ENCODE measurements around the gene GAS2L2. TPM values are rescaled to one million over a fixed set of nuclear protein-coding genes. Genes with fewer than 3 reads are reported as not detected.

GAS2L2 gene
- total RNA-seq, 1 experiment from 2014 or later, result 0.15 TPM

DNA sequence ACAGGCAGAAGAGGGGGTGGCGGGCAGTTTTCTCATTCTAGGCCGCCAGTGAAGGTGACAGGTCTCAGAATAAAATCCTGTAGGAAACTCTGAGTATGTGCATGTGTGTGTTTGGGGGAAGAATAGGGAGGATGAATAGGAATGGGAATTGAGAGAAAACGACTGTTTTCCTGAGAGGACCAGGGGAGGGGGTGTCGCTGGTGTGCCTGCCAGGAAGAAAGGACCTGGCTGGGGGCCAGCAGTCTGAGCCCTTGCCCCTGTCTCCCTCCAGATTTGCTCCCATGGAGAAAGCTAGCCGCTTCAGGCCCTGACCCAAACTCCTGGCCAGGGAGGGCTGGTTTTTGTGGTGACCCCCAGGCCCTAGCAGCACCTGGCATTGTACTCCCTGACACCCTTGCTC, 22.0 kb upstream of the GAS2L2 start (continued):
- TF ChIP-seq CTCF (IDR thresholded peaks at IDR 0.05), result no peak

DNA sequence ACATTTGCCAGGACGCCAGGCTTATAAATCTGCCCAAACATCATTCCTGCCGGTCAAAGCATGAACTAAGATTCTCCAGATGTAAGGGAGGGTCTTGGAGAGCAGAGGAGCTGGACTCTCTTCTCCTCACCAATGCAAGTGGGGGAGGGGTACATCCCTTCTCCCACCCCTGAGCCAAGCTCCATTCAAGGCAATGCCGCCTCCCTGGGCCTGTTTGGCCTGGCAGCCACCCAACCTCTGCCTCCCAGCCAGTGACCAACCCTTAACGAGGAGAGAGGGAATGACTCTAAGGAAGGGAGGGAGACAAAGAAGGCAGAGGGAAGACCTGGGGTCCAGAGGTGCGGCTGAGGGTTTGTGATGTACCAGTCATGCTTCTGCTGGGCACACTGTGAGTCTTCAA, 21.5 kb upstream of the GAS2L2 start:
- H3K9me3 Mint-ChIP-seq, result 0 out of 2 replicates have a peak, but pooled peaks cover 3% of the 10 kb centered on the region
- CTCF ChIA-PET, result interaction anchor here (1.2 to 4.3 kb wide), 5 partner anchors 10 to 74 kb away, joined by 3 to 60 read pairs (median 7); partner anchors contain the start of gene TAF15
- no peaks in the 10 kb centered on the region for H3K36me3 Mint-ChIP-seq
- H3K4me3 Mint-ChIP-seq, result no peak overlapping the region
- no peak; the same call in 1 of the 2 replicates for ATAC-seq
- H3K27ac Mint-ChIP-seq, result no peak overlapping the region
- POLR2A ChIA-PET, result interaction anchor here (1.1 kb wide), 1 partner anchor 10 kb away, joined by 3 read pairs; no protein-coding TSS in a partner anchor
- H3K4me1 Mint-ChIP-seq, result peaks cover 33% of the 10 kb centered on the region
- DNase-seq (ENCODE audit: low spot score), result no peak
- H3K27me3 Mint-ChIP-seq (ENCODE audit: low read depth), result no peaks in the 10 kb centered on the region
- TF ChIP-seq ZNF281 (CRISPR knock-in tag; IDR thresholded peaks at IDR 0.05) (no peak), NR1H2 (CRISPR knock-in tag; IDR thresholded peaks at IDR 0.05) (no peak), JAZF1 (CRISPR knock-in tag; IDR thresholded peaks at IDR 0.05) (no peak), ELF4 (CRISPR knock-in tag; IDR thresholded peaks at IDR 0.05; ENCODE audit: low read depth) (no peak), ZSCAN18 (CRISPR knock-in tag; IDR thresholded peaks at IDR 0.05) (no peak), GTF2I (CRISPR knock-in tag; conservative IDR thresholded peaks at IDR 0.05) (no peak), PRRX2 (CRISPR knock-in tag; IDR thresholded peaks at IDR 0.05) (no peak), ZNF138 (CRISPR knock-in tag; conservative IDR thresholded peaks at IDR 0.05) (no peak), ZBTB43 (CRISPR knock-in tag; IDR thresholded peaks at IDR 0.05) (no peak), SMAD4 (CRISPR knock-in tag; IDR thresholded peaks at IDR 0.05) (no peak), ZNF396 (CRISPR knock-in tag; IDR thresholded peaks at IDR 0.05; ENCODE audit: borderline replicate concordance) (no peak), RORB (CRISPR knock-in tag; IDR thresholded peaks at IDR 0.05) (no peak), PRDM15 (CRISPR knock-in tag; IDR thresholded peaks at IDR 0.05) (no peak), TEAD1 (CRISPR knock-in tag; IDR thresholded peaks at IDR 0.05) (no peak)
- TF ChIP-seq, protein P1, sequence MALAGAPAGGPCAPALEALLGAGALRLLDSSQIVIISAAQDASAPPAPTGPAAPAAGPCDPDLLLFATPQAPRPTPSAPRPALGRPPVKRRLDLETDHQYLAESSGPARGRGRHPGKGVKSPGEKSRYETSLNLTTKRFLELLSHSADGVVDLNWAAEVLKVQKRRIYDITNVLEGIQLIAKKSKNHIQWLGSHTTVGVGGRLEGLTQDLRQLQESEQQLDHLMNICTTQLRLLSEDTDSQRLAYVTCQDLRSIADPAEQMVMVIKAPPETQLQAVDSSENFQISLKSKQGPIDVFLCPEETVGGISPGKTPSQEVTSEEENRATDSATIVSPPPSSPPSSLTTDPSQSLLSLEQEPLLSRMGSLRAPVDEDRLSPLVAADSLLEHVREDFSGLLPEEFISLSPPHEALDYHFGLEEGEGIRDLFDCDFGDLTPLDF (CRISPR knock-in tag; IDR thresholded peaks at IDR 0.05), result no peak
- TF ChIP-seq, protein P2, sequence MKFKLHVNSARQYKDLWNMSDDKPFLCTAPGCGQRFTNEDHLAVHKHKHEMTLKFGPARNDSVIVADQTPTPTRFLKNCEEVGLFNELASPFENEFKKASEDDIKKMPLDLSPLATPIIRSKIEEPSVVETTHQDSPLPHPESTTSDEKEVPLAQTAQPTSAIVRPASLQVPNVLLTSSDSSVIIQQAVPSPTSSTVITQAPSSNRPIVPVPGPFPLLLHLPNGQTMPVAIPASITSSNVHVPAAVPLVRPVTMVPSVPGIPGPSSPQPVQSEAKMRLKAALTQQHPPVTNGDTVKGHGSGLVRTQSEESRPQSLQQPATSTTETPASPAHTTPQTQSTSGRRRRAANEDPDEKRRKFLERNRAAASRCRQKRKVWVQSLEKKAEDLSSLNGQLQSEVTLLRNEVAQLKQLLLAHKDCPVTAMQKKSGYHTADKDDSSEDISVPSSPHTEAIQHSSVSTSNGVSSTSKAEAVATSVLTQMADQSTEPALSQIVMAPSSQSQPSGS (CRISPR knock-in tag; IDR thresholded peaks at IDR 0.05; ENCODE audit: borderline replicate concordance, low read depth), result no peak
- TF ChIP-seq, protein P3, sequence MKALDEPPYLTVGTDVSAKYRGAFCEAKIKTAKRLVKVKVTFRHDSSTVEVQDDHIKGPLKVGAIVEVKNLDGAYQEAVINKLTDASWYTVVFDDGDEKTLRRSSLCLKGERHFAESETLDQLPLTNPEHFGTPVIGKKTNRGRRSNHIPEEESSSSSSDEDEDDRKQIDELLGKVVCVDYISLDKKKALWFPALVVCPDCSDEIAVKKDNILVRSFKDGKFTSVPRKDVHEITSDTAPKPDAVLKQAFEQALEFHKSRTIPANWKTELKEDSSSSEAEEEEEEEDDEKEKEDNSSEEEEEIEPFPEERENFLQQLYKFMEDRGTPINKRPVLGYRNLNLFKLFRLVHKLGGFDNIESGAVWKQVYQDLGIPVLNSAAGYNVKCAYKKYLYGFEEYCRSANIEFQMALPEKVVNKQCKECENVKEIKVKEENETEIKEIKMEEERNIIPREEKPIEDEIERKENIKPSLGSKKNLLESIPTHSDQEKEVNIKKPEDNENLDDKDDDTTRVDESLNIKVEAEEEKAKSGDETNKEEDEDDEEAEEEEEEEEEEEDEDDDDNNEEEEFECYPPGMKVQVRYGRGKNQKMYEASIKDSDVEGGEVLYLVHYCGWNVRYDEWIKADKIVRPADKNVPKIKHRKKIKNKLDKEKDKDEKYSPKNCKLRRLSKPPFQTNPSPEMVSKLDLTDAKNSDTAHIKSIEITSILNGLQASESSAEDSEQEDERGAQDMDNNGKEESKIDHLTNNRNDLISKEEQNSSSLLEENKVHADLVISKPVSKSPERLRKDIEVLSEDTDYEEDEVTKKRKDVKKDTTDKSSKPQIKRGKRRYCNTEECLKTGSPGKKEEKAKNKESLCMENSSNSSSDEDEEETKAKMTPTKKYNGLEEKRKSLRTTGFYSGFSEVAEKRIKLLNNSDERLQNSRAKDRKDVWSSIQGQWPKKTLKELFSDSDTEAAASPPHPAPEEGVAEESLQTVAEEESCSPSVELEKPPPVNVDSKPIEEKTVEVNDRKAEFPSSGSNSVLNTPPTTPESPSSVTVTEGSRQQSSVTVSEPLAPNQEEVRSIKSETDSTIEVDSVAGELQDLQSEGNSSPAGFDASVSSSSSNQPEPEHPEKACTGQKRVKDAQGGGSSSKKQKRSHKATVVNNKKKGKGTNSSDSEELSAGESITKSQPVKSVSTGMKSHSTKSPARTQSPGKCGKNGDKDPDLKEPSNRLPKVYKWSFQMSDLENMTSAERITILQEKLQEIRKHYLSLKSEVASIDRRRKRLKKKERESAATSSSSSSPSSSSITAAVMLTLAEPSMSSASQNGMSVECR (CRISPR knock-in tag; IDR thresholded peaks at IDR 0.05; ENCODE audit: borderline replicate concordance), result no peak
